ENCODE measurements around the gene RIPPLY2. TPM values are rescaled to one million over a fixed set of nuclear protein-coding genes. Genes with fewer than 3 reads are reported as not detected.

The RIPPLY2 gene
- total RNA-seq, 4 donors from 2014 or later, result not detected

DNA sequence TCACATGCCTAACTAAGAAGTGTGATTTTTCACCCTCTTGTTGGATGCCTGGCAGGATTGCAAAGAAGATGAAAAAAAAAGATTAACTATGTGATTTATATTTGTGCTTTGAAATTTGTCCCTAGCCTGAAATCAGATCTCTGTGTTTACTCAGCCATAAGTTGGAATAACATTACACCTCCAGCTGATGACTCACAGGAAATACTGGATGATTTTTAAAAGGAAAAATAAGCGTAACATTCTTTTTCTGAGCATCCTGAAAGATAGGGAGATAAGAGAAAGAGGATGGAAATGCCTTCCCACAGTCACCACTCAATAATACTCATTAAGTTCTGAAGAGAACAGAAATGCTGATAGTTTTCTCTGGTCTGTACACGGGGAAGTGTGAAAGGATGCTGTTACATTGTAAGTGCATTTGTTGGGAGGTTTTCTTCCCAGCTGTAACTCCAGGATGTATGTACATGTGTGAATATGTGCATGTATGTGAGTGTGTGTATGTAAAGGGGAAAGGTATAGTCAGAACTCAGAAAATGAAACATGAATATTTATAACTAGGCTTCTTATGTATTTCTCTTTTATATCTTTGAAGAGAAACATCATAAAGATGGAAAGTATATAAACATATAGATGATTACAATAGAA lies 37.4 kb upstream of the RIPPLY2 start:
- 49% methylated on average over 2 of the region's 2 CpGs for WGBS
- H3K27me3 ChIP-seq, result no peaks in the 10 kb centered on the region
- no peak overlapping the region for H3K27ac ChIP-seq
- DNase-seq (ENCODE audit: low spot score in 2 of 2), result no peak
- H3K36me3 ChIP-seq, result no peaks in the 10 kb centered on the region
- no peak overlapping the region for H3K4me3 ChIP-seq
- no peaks in the 10 kb centered on the region for H3K4me1 ChIP-seq
- no peaks in the 10 kb centered on the region for H3K9me3 ChIP-seq
- no peak for TF ChIP-seq POLR2A (IDR thresholded peaks at IDR 0.05)
- TF ChIP-seq, protein P1, sequence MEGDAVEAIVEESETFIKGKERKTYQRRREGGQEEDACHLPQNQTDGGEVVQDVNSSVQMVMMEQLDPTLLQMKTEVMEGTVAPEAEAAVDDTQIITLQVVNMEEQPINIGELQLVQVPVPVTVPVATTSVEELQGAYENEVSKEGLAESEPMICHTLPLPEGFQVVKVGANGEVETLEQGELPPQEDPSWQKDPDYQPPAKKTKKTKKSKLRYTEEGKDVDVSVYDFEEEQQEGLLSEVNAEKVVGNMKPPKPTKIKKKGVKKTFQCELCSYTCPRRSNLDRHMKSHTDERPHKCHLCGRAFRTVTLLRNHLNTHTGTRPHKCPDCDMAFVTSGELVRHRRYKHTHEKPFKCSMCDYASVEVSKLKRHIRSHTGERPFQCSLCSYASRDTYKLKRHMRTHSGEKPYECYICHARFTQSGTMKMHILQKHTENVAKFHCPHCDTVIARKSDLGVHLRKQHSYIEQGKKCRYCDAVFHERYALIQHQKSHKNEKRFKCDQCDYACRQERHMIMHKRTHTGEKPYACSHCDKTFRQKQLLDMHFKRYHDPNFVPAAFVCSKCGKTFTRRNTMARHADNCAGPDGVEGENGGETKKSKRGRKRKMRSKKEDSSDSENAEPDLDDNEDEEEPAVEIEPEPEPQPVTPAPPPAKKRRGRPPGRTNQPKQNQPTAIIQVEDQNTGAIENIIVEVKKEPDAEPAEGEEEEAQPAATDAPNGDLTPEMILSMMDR (IDR thresholded peaks at IDR 0.05), result no peak
- TF ChIP-seq POLR2AphosphoS5 (IDR thresholded peaks at IDR 0.05), result no peak
- TF ChIP-seq EP300 (IDR thresholded peaks at IDR 0.05), result no peak

DNA sequence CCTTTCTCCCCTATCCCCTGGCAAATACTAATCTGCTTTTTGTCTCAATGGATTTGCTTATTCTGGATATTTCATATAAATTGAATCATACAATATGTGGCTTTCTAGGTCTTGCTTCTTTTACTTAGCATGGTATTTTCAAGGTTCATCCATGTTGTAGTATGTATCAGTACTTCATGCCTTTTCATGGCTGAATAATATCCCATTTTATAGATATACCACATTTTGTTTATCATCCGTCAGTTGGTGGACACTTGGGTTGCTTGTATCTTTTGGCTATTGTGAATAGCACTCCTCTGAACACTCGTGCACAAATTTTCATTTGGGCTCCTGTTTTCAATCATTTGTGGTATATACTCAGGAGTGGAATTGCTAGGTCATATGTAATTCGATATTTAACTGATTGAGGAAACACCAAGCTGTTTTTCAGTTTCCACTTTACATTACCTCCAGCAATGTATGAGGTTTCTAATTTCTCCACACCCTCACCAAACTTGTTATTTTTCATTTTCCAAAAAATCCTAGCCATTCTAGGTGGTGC lies 30.5 kb upstream of the RIPPLY2 start:
- Histone ChIP-seq H3K4me3 (no peak overlapping the region), H3K9me3 (no peaks in the 10 kb centered on the region), H3K4me1 (no peaks in the 10 kb centered on the region), H3K36me3 (no peaks in the 10 kb centered on the region), H3K27ac (no peak overlapping the region), H3K27me3 (no peaks in the 10 kb centered on the region)
- DNase-seq (ENCODE audit: low spot score in 2 of 2), result no peak
- TF ChIP-seq, protein P1 (IDR thresholded peaks at IDR 0.05), result no peak
- TF ChIP-seq POLR2AphosphoS5 (IDR thresholded peaks at IDR 0.05) (no peak), EP300 (IDR thresholded peaks at IDR 0.05) (no peak), POLR2A (IDR thresholded peaks at IDR 0.05) (no peak)
- WGBS, result 84% methylated on average over 3 of the region's 3 CpGs

DNA sequence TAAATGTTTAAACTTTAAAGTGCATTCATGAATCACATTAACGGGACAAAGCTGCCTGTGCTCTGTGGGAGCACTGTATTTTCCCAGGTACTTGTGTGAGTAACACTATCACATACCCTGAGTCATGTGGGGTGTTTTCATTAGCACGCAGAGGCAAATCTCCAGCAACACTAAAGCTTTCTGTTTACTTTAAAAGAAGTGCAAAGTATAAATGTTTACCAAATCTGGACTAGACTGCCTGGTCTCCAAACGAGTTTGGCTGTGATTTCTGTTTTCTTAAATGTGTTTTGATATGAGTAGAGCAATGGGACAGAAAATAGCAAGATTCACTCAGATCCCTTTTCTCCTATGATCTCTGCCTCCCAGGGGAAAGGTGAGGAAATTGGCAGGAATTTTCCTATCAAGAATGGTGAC lies 28.8 kb upstream of the RIPPLY2 start:
- H3K4me3 ChIP-seq, result no peak overlapping the region
- H3K27me3 ChIP-seq, result no peaks in the 10 kb centered on the region
- TF ChIP-seq POLR2AphosphoS5 (IDR thresholded peaks at IDR 0.05) (no peak), POLR2A (IDR thresholded peaks at IDR 0.05) (no peak), EP300 (IDR thresholded peaks at IDR 0.05) (no peak)
- TF ChIP-seq, protein P1 (IDR thresholded peaks at IDR 0.05), result no peak
- no peaks in the 10 kb centered on the region for H3K36me3 ChIP-seq
- no peak for DNase-seq (ENCODE audit: low spot score in 2 of 2)
- H3K9me3 ChIP-seq, result no peaks in the 10 kb centered on the region
- H3K4me1 ChIP-seq, result no peaks in the 10 kb centered on the region
- 44% methylated on average over 3 of the region's 3 CpGs for WGBS
- no peak overlapping the region for H3K27ac ChIP-seq

DNA sequence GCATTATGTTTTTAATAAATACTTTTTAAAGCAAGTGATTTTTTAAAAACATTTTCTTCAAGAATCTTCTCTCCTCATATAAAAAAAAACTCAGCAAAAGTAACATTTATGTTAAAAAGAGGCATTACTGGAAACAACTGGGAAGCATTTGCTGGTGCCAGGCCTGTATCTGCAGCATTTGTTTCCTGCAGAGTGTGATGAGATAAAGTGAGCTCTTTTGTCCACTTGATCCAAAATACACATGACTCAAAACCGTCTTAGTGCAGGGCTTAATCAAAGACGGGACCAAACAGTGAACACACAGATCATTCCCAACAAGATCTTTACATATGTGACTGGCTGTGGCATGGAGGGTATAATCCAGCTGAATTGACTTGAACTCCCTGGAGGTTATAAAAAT lies 28.3 kb upstream of the RIPPLY2 start:
- H3K27me3 ChIP-seq, result no peaks in the 10 kb centered on the region
- WGBS, result 36% methylated on average over 2 of the region's 2 CpGs

DNA sequence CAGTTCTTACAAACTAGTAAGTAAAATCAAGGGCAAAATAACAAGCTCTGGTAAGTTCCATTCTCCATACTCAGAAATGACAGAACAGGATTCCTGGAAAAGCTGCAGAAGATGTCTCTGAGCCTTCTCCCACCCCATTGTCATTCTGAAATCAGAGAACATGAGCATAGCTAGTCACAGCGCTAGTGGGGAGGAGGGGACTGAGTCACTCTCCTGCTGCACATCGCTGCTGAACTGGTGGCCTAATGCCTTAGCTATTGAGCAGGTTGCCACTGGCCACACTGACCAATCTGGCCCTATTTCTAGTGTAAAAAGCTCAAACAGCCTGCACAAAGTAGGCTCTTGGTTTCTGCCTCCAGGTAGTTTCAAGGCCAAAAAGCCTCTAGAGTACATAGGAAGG lies 26.1 kb upstream of the RIPPLY2 start:
- Histone ChIP-seq H3K36me3 (no peaks in the 10 kb centered on the region), H3K27me3 (no peaks in the 10 kb centered on the region), H3K9me3 (no peaks in the 10 kb centered on the region), H3K4me1 (no peaks in the 10 kb centered on the region), H3K27ac (no peak overlapping the region), H3K4me3 (no peak overlapping the region)
- no peak for DNase-seq (ENCODE audit: low spot score in 2 of 2)
- TF ChIP-seq POLR2A (IDR thresholded peaks at IDR 0.05), result no peak
- TF ChIP-seq POLR2AphosphoS5 (IDR thresholded peaks at IDR 0.05), result no peak
- 48% methylated on average over 2 of the region's 2 CpGs for WGBS

More for the DNA sequence above, 28.3 kb upstream of the RIPPLY2 start:
- no peaks in the 10 kb centered on the region for H3K36me3 ChIP-seq
- H3K4me1 ChIP-seq, result no peaks in the 10 kb centered on the region
- no peak for DNase-seq (ENCODE audit: low spot score in 2 of 2)
- H3K27ac ChIP-seq, result no peak overlapping the region
- H3K9me3 ChIP-seq, result no peaks in the 10 kb centered on the region
- TF ChIP-seq POLR2A (IDR thresholded peaks at IDR 0.05) (no peak), POLR2AphosphoS5 (IDR thresholded peaks at IDR 0.05) (no peak), EP300 (IDR thresholded peaks at IDR 0.05) (no peak)
- TF ChIP-seq, protein P1 (IDR thresholded peaks at IDR 0.05), result no peak
- H3K4me3 ChIP-seq, result no peak overlapping the region
